CD4-positive, alpha-beta T cell treated with Interleukin-17A for 1 hour (primary cell): ENCODE data around the gene ANKRD26.
"Not testable (repeated sequence)": the region's sequence is repeated elsewhere in the genome, so short reads cannot be mapped to it uniquely, and the experiment has no call there.

Source experiments
- DNase-seq: peaks from one replicate; pipeline ENCODE4 v3.0.0-alpha.2; 2020

ANKRD26 gene

GRCh38 chr10:27099916-27100812 is at the start of gene ANKRD26:
Gene ANKRD26, minus strand, starts transcription at chr10:27100494. Its CDS starts 168 bp downstream, at chr10:27100326.
- peak; percentile 96 for DNase-seq

DNA sequence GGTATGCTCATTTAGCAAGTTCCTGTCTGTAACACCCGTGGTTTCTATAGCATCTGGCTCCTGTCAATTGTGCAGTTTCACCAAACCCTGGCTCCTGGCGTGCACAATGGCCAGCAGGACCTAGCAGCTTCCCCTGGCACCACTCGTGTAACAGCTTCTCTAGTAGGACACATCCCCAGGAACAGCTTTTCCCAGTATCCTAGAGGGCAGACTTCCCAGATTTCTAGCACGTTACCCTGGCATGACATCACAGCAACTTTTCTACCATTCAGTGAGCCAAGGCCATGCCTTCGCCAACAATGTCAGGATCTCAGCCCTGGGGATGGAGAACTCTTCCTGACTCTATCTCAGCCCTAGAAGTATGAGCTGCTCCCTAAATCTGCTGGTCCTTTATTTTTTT is 47.4 kb upstream of the ANKRD26 start:
- no peak for DNase-seq

DNA sequence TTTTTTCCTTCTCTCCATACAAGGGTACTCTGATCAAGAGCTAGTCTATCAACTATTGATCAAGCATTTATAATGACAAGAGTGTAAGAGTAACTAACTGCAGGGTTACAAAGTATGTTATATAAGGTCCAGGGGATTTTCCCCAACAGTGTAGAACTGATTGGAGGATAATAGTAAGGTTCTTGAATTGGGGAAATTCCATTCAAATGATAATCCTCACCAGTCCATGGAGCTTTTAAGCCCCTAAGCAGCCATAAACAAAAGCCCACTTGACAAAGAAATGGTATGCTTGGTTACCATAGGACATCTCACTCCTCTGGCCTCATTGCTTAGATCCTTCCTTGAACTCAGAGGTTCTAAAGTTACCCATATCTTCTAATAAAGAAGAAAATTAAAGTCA is 45.6 kb upstream of the ANKRD26 start:
- peak; percentile 21 for DNase-seq

GRCh38 chr10:27143686-27144085 is 43.4 kb upstream of the ANKRD26 start:
- DNase-seq = no peak

DNA sequence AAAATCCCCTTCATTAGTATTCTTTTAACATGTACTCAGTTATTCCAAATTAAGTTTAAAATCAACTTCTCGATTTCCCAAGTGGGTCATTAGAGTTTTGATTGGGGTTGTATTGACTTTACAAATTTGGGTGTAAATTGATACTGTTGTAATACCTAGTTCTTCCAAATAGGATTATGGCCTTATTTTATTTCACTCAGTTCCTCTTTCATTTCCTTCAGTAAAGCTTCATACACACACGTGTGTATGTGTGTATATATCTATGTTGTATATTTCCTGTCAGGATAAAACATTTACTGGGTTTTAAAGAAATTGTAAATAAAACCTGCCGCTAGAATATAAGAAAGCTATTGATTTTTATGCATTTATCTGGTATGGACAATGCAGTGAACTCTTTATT is 38.0 kb upstream of the ANKRD26 start:
- no peak for DNase-seq

GRCh38 chr10:27134371-27134770 is 34.1 kb upstream of the ANKRD26 start:
- DNase-seq = no peak

DNA sequence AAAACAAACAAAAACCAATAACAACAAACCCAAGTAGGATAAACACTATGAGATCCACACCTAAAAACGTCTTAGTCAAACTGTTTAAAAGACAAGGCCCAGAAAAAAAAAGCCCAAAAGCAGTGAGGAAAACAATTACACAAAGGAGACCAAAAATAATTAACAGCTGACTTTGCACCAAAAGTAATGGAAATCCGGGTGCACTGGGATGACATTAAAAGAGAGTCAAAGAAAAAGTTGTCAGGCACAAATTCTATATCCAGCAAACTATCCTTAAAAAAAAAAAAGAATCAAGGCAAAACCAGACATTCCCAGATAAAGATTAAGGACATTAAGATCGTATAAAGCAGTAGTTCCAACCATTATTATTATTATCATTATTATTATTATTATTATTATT is 7.9 kb upstream of the ANKRD26 start:
- no peak for DNase-seq

- DNase-seq = peak; percentile 28
These were observed 4.6 kb upstream of the ANKRD26 start for GRCh38 chr10:27104919-27105318.

DNA sequence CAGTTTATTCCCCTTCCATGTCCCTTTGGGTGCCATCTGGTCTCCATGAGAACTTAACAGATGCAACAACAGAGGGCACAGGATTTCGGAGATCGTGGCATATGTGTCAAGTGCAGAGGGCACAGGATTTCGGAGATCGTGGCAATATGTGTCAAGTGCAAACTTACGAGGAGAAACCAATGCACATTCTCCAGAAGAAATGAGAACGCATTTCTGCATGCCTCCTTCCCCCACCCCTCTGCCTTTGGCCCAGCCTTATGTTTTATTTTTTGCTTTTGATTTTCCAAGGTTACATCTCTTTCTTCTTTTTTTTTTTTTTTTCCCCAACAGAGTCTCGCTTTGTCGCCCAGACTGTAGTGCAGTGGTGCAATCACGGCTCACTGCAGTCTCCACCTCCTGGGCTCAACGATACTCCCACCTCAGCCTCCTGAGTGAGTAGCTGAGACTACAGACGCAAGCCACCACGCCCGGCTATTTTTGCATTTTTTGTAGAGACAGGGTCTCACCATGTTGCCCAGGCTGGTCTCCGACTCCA is 586 bp upstream of the ANKRD26 start:
- DNase-seq = no peak

DNA sequence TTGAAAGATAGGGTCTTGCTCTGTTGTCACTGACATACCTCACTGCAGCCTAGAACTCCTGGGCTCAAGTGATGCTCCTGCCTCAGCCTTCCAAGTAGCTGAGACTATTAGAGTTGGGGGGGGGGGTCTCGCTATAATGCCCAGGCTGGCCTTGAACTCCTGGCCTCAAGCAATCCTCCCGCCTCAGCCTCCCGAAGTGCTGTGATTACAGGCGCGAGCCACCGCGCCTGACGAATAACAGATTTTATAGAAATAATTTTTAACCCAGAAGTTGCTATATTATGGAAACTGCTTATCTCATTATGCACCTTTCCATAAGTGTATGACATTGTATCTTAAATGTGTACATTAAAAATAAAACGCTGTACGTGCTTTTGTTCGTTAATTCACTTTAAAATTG is 846 bp downstream of the ANKRD26 start:
- no peak for DNase-seq

- no peak for DNase-seq
These were observed 11.9 kb downstream of the ANKRD26 start for GRCh38 chr10:27088119-27089044.

DNA sequence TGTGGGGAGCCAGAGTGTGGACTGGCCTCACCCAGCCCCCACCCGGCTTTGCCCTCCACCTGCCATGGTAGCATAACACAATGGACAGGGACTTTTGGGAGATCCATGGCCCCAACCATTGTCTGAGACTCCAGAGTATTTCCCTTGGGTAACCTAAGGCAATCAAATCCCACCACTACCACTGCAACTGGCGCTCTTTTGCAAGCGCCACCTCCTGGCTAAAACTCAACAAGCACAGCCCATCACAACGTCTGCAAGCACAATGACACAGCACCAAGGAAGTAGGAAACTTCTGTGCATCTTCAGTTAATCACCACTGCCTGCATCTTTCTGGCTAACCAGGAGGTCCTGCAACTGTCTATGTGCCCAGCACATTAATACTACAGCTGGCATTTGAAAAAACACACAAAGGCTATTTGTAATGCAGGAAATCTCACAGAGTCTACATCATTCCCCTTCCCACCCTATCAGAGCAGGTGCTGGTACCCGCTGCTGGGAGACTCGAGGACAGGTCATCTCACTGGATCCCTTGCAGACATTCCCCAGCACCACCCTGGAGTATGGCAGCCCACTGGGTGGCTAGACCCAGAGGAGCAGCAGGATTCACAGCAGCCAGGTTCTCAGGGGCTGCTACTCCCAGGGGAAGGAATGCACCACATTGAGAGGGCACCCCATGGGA is 27.7 kb downstream of the ANKRD26 start:
- no peak for DNase-seq

GRCh38 chr10:27068217-27068891 is 31.9 kb downstream of the ANKRD26 start:
- DNase-seq = no peak

DNA sequence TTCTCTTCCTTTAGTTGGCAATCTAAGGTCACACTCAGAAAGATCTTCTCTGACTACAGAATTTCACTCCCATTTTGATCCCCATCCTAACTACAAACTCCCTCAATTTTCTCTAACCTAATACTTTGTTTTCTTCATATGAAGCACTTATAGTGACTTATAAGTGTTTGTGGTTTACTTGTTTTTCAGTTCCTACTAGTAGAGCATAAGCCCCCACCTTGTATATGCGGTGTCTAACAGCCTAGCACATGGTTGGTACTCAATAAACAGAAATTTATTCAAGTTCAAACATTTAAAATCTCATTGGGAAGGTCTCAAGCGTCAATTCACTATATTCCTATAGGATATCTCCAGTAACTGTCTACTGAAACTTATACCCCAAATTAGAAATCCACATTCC is 35.2 kb downstream of the ANKRD26 start:
- DNase-seq = no peak

DNA sequence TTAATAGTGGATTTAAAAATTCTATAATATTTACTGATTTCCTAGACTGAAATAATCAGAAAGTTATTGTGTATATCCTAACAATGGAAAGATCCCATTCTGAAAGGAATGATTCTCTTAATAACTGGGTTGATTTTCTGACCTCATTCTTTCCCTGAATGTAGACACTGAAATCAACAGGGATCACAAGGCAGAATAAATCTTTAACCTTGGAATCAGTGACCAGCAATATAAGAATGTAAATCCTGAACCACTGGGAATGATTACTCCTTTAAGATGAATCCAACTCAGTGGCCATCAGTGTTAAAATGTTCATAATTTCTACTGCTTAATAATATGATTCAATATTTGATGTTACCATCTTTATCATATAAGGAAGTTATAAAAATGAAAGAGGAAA is 47.6 kb downstream of the ANKRD26 start:
- DNase-seq = no peak

GRCh38 chr10:27045247-27045646 is 55.0 kb downstream of the ANKRD26 start:
- DNase-seq = not testable (repeated sequence)

DNA sequence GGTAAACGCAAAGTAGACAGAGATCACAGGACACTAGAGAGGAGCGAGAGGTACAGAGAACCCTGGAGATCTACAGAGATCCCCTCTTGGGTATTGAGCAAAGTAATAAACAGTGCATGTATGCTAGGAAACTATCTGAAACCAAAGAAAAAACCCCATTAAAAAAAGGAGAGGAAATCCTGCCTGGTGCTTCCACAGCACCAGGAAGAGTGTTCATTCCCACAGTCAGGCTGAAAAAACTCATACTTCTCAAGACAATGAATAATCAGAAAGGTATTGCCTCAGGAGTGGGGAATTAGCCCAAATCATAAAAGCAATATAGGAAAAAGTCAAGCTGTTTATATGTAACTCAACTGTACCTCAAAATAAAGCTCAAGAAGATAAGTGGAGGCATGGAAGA is 59.1 kb downstream of the ANKRD26 start:
- no peak for DNase-seq

GRCh38 chr10:27038168-27038567 is 62.1 kb downstream of the ANKRD26 start:
- no peak for DNase-seq

- DNase-seq = no peak
These were observed 65.1 kb downstream of the ANKRD26 start for GRCh38 chr10:27035163-27035562.

- no peak for DNase-seq
These were observed 70.2 kb downstream of the ANKRD26 start for GRCh38 chr10:27030060-27030459.

DNA sequence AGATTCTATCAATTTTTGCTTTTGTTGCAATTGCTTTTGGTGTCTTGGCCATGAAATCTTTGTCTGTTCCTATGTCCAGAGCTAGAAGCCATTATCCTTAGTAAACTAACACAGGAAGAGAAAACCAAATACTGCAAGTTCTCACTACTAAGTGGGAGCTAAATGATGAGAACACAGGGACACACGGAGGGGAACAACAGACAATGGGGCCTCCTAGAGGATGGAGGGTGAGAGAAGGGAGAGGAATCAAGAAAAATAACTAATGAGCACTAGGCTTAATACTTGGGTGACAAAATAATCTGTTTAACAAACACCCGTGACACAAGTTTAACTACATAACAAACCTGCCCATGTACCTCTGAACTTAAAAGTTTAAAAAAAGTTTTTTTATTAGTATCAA is 78.2 kb downstream of the ANKRD26 start:
- DNase-seq = no peak

DNA sequence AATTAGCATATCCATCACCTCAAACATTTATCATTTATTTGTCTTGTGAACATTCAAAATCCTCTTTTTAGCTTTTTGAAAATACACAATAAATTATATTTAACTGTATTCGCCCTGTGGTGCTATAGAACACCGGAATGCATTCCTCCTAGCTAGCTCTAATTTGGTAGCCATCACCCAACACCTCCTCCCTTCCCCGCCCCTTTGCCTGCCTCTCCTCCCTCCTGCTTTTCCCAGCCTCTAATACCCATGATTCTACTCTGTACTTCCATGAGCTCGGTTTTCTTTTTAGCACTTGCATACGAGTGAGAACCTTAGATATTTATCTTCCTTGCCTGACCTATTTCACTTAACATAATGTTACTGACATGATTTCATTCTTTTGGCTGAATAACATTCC is 80.1 kb downstream of the ANKRD26 start:
- no peak for DNase-seq
